C4-2B (cell line): ENCODE results near the gene PPA2.

ENCODE experiments used
- ZFX ChIP-seq: fragments of 450-650 bp; IDR thresholded peaks from 2 replicates; pipeline ENCODE4 v1.6.1; 2017
- TF ChIP-seq, protein P1 (sequence below): fragments of 450-650 bp; conservative IDR thresholded peaks from 2 replicates; pipeline ENCODE4 v1.5.1; 2017; ENCODE audit warnings: mild to moderate bottlenecking

DNA sequence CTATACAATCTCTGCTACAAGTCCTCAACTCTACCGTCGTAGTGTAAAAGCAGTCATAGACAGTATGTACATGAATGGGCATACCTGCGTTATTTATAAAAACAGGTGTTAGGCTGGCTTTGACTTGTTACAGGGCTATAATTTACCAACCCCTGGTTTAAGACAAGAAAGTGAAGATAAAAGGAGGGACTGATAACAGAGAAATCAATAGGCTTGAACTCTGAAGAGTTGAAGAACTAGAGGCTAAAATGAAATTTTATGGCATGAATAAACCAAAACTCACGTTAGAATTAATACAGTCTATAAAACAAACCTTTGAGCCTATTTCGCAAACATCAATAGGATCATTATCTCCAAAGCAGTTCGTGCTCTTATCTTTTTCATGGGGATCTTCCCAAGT lies 36.2 kb downstream of the PPA2 start:
- TF ChIP-seq, protein P1, sequence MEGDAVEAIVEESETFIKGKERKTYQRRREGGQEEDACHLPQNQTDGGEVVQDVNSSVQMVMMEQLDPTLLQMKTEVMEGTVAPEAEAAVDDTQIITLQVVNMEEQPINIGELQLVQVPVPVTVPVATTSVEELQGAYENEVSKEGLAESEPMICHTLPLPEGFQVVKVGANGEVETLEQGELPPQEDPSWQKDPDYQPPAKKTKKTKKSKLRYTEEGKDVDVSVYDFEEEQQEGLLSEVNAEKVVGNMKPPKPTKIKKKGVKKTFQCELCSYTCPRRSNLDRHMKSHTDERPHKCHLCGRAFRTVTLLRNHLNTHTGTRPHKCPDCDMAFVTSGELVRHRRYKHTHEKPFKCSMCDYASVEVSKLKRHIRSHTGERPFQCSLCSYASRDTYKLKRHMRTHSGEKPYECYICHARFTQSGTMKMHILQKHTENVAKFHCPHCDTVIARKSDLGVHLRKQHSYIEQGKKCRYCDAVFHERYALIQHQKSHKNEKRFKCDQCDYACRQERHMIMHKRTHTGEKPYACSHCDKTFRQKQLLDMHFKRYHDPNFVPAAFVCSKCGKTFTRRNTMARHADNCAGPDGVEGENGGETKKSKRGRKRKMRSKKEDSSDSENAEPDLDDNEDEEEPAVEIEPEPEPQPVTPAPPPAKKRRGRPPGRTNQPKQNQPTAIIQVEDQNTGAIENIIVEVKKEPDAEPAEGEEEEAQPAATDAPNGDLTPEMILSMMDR: no peak
- no peak for TF ChIP-seq ZFX
